GM12878 (cell line): ENCODE data around the gene HTD2. TPM values are rescaled to one million over a fixed set of nuclear protein-coding genes. Genes with fewer than 3 reads are reported as not detected.

ENCODE experiments used
- ATAC-seq: fragments of 200-7000 bp; cut with Tn5 transposase; 3 replicates; pipeline ENCODE4 v1.9.1; 2020; ENCODE audit warnings: mild to moderate bottlenecking, moderate library complexity
- BruUV-seq: library from RNA; stranded (reverse); fragments of 400-500 nt; replicated peaks from 2 replicates; lab custom pipeline; 2021; lab: Mats Ljungman, UMichigan
- CTCF ChIA-PET: fragments of 300-600 bp; sonication (Branson Sonifier 250); formaldehyde crosslinking; extraction: SDS; loops from one replicate; lab custom pipeline; 2021; ENCODE audit warnings: inconsistent platforms; lab: Yijun Ruan, JAX
- POLR2A ChIA-PET: fragments of 350-600 bp; formaldehyde crosslinking; extraction: SDS; loops from one replicate; lab custom pipeline; 2021; ENCODE audit warnings: inconsistent platforms; lab: Charles Lee
- RAD21 ChIA-PET: fragments of 300-600 bp; sonication (Branson Sonifier 250); formaldehyde crosslinking; loops from one replicate; lab custom pipeline; 2023; ENCODE audit warnings: antibody characterized with exemption; ENCODE audit not compliant: unreplicated experiment; lab: Charles Lee
- SMC1A ChIA-PET: fragments of 300-600 bp; sonication (Branson Sonifier 250); formaldehyde crosslinking; loops from one replicate; lab custom pipeline; 2023; ENCODE audit not compliant: unreplicated experiment, uncharacterized antibody; lab: Charles Lee
- DNase-seq: peaks from one replicate; pipeline ENCODE4 v3.0.0-alpha.2; 2011; ENCODE audit warnings: low read depth, low spot score
- FAIRE-seq: peaks from 3 replicates; lab custom pipeline; 2011; peaks lifted over from hg19 to GRCh38; lab: Jason Lieb, UNC
- H2AFZ ChIP-seq: 2 replicates; pipeline ENCODE4 v1.6.0; 2011; ENCODE audit warnings: low read depth, low read length, control low read depth; ENCODE audit not compliant: control insufficient read depth
- H3K27ac ChIP-seq: 2 replicates; pipeline ENCODE4 v1.5.1; 2011; ENCODE audit warnings: control low read depth; ENCODE audit not compliant: control insufficient read depth, insufficient read depth
- H3K27me3 ChIP-seq, 2 experiments: replicated peaks in 1 of 2; 2 replicates each; pipeline versions ENCODE4 v1.6.0 to v1.6.1; 2011; ENCODE audit warnings: low read length in 1 of 2; ENCODE audit not compliant: control insufficient read depth in 2 of 2, insufficient read depth in 2 of 2
- H3K36me3 ChIP-seq, 2 experiments: 2 replicates each; pipeline ENCODE4 v1.5.1; 2011; ENCODE audit warnings: low read length in 1 of 2; ENCODE audit not compliant: control insufficient read depth in 2 of 2, insufficient read depth in 2 of 2
- H3K4me1 ChIP-seq: 2 replicates; pipeline ENCODE4 v1.6.1; 2011; ENCODE audit warnings: mild to moderate bottlenecking, low read length, moderate library complexity, mixed read lengths; ENCODE audit not compliant: control insufficient read depth, insufficient read depth
- H3K4me2 ChIP-seq: 2 replicates; pipeline ENCODE4 v1.6.0; 2011; ENCODE audit warnings: control low read depth; ENCODE audit not compliant: control insufficient read depth, insufficient read depth
- H3K4me3 ChIP-seq: fragments of 200-600 bp; sonication (generic); 2 replicates; pipeline ENCODE4 v1.5.1; 2016
- H3K79me2 ChIP-seq: 2 replicates; pipeline ENCODE4 v1.6.0; 2011; ENCODE audit warnings: low read length; ENCODE audit not compliant: control insufficient read depth, insufficient read depth
- H3K9ac ChIP-seq: 2 replicates; pipeline ENCODE4 v1.8.0; 2011; ENCODE audit warnings: low read length, control low read depth, mixed read lengths; ENCODE audit not compliant: control insufficient read depth, insufficient read depth
- H3K9me3 ChIP-seq: replicated peaks from 3 replicates; pipeline ENCODE4 v1.5.1; 2011; ENCODE audit warnings: mild to moderate bottlenecking, low read length; ENCODE audit not compliant: control insufficient read depth, insufficient read depth
- H4K20me1 ChIP-seq: 2 replicates; pipeline ENCODE4 v1.6.0; 2011; ENCODE audit not compliant: control insufficient read depth, insufficient read depth
- ASH2L ChIP-seq: fragments of 300-600, 200-600 bp; sonication (generic); IDR thresholded peaks from 2 replicates; pipeline ENCODE4 v1.6.1; 2017; ENCODE audit warnings: low read depth, mild to moderate bottlenecking, borderline replicate concordance
- BACH1 ChIP-seq: fragments of 450-650 bp; IDR thresholded peaks from 2 replicates; pipeline ENCODE4 v1.6.1; 2017; ENCODE audit warnings: mild to moderate bottlenecking, borderline replicate concordance
- BCL11A ChIP-seq: IDR thresholded peaks from 2 replicates; pipeline ENCODE4 v1.6.1; 2011; ENCODE audit warnings: low read depth, low read length
- FOXM1 ChIP-seq: IDR thresholded peaks from 2 replicates; pipeline ENCODE4 v1.6.1; 2012; ENCODE audit warnings: low read depth, mild to moderate bottlenecking, inconsistent platforms, low read length, moderate library complexity
- HCFC1 ChIP-seq: fragments of 150-350 bp; IDR thresholded peaks from 2 replicates; pipeline ENCODE4 v1.6.1; 2014; ENCODE audit warnings: low read length
- IRF4 ChIP-seq: IDR thresholded peaks from 2 replicates; pipeline ENCODE4 v1.6.1; 2011; ENCODE audit warnings: low read depth, low read length
- MEF2A ChIP-seq: IDR thresholded peaks from 2 replicates; pipeline ENCODE4 v1.6.1; 2011; ENCODE audit warnings: low read depth, mild to moderate bottlenecking, low read length, moderate library complexity; ENCODE audit not compliant: insufficient read depth
- RAD51 ChIP-seq: fragments of 450-650 bp; IDR thresholded peaks from 2 replicates; pipeline ENCODE4 v1.6.1; 2016; ENCODE audit warnings: moderate library complexity, mild to moderate bottlenecking, inconsistent platforms
- SPI1 ChIP-seq: IDR thresholded peaks from 2 replicates; pipeline ENCODE4 v1.6.1; 2011; ENCODE audit warnings: low read depth, mild to moderate bottlenecking, low read length, moderate library complexity, borderline replicate concordance; ENCODE audit not compliant: insufficient read depth
- ZNF217 ChIP-seq: fragments of 450-650 bp; IDR thresholded peaks from 2 replicates; pipeline ENCODE4 v1.6.1; 2017; ENCODE audit warnings: antibody characterized with exemption, mild to moderate bottlenecking
- WGBS: methylation state at CpG from one replicate; pipeline ENCODE4 v1.1.6; 2016; ENCODE audit warnings: low lambda C conversion rate; ENCODE audit not compliant: insufficient replicate concordance, insufficient coverage; ENCODE audit errors: missing lambda C conversion rate; 5-methylcytosine and 5-hydroxymethylcytosine counted together
- in situ Hi-C: fragments of 300-500 bp; cut with MboI; formaldehyde crosslinking; loops from 9 replicates; pipeline ENCODE4 v1.14.3; 2018; ENCODE audit warnings: mixed read lengths
- intact Hi-C: fragments of 100-400 bp; cut with micrococcal nuclease; formaldehyde crosslinking; loops from one replicate; pipeline ENCODE4 v1.14.2; 2022; ENCODE audit not compliant: unreplicated experiment
- polyA plus RNA-seq, 11 experiments: library from polyadenylated mRNA; depleted of rRNA in 4 of 11; unstranded in 6 of 11; stranded (reverse) in 5 of 11; fragments of >200 nt; fragmentation: Nextera tagmentation in 4 of 11; fragmentation: Illumina TruSeq in 1 of 11; extraction: Ambion mirVana in 4 of 11; extraction: Trizol in 1 of 11; gene quantifications; 1 replicate in 1 of 11; 2 replicates in 10 of 11; pipeline versions ENCODE4 v1.2.1 to v1.2.3, GENCODE V29; 2011 to 2016; ENCODE audit warnings: inconsistent platforms in 2 of 11, missing spikeins in 2 of 11, low read depth in 1 of 11
- total RNA-seq, 4 experiments: library from RNA; depleted of rRNA in 3 of 4; stranded (reverse); fragments of >200 nt in 3 of 4; fragmentation: Illumina TruSeq in 1 of 4; extraction: Trizol in 1 of 4; gene quantifications; 2 replicates each; pipeline versions ENCODE4 v1.2.1 to v1.2.3, GENCODE V29; 2013 to 2021
- TF ChIP-seq, protein P1 (sequence below): IDR thresholded peaks from 2 replicates; pipeline ENCODE4 v1.6.1; 2012; ENCODE audit warnings: mild to moderate bottlenecking, low read depth, low read length
- TF ChIP-seq, protein P2 (sequence below): fragments of 450-650 bp; IDR thresholded peaks from 2 replicates; pipeline ENCODE4 v1.6.1; 2017; ENCODE audit warnings: low read depth, mild to moderate bottlenecking, moderate library complexity
- TF ChIP-seq, protein P3 (sequence below): IDR thresholded peaks from 2 replicates; pipeline ENCODE4 v1.6.1; 2011; ENCODE audit warnings: borderline replicate concordance, low read depth, mild to moderate bottlenecking, moderate library complexity, low read length; ENCODE audit not compliant: insufficient read depth, poor library complexity, severe bottlenecking

The HTD2 gene
- total and polyA plus RNA-seq, 10 of the 15 experiments (the other 5 are each of a cell fraction or from before 2014, with no cell fraction given), result 5.9 to 24.7 (median 9.5) TPM

DNA sequence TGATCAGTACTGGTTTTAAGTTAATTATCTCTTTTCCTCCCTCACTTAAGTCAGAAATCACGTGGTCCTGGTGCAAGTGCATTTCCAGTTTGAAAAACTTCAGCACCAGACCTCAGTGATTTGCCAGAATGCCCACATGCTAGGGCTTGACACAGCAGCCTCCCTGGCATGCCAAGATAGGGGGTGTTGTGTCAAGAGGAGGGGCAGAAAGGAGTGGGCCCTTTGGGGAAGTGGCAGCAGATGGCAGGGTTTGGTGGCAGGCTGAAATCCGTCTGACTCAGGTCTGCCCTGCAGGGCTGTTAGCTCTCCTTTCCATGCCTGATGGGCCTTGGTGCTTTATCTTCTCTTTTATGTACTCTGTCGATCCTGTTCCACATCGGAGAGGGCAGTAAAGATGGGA is 49.7 kb downstream of the HTD2 start:
- Histone ChIP-seq H3K27me3 (no peaks in the 10 kb centered on the region), H4K20me1 (no peaks in the 10 kb centered on the region), H3K4me2 (no peak overlapping the region), H3K4me3 (no peak overlapping the region), H3K36me3 (no peaks in the 10 kb centered on the region), H3K79me2 (peaks cover 7% of the 10 kb centered on the region), H3K9me3 (no peaks in the 10 kb centered on the region), H3K4me1 (peaks cover 50% of the 10 kb centered on the region), H3K27ac (peak overlapping the region; percentile 4; the same call in 1 of the 2 replicates), H2AFZ (no peak overlapping the region), H3K9ac (no peak overlapping the region)
- WGBS, result 13% methylated on average over 4 of the region's 4 CpGs
- intact Hi-C loops (no loop called here), in situ Hi-C loops (no loop called here)
- no peak for DNase-seq
- ChIA-PET CTCF (interaction anchor here (0.6 to 12.5 kb wide), 11 partner anchors 9 to 179 kb away, joined by 3 to 204 read pairs (median 5); partner anchors contain the start of genes HTD2, PXK and RPP14), RAD21 (interaction anchor here (1.1 to 2.9 kb wide), 4 partner anchors 10 to 59 kb away, joined by 3 to 30 read pairs (median 6); no protein-coding TSS in a partner anchor), SMC1A (interaction anchor here (0.6 to 15.0 kb wide), 11 partner anchors 10 to 281 kb away, joined by 3 to 324 read pairs (median 4); partner anchors contain the start of gene PXK), POLR2A (interaction anchor here (1.8 to 12.7 kb wide), 3 partner anchors 9 to 20 kb away, joined by 9 to 221 read pairs (median 14); partner anchors contain the start of gene PXK)
- FAIRE-seq, result no peak
- no TSS peak for BruUV-seq
- TF ChIP-seq BACH1 (no peak), BCL11A (no peak), FOXM1 (no peak), ZNF217 (no peak), RAD51 (peak; percentile 75), HCFC1 (no peak), ASH2L (no peak), SPI1 (0 out of 2 replicates have a peak, but pooled peaks have one; percentile 23), IRF4 (no peak), MEF2A (no peak)
- TF ChIP-seq, protein P1, sequence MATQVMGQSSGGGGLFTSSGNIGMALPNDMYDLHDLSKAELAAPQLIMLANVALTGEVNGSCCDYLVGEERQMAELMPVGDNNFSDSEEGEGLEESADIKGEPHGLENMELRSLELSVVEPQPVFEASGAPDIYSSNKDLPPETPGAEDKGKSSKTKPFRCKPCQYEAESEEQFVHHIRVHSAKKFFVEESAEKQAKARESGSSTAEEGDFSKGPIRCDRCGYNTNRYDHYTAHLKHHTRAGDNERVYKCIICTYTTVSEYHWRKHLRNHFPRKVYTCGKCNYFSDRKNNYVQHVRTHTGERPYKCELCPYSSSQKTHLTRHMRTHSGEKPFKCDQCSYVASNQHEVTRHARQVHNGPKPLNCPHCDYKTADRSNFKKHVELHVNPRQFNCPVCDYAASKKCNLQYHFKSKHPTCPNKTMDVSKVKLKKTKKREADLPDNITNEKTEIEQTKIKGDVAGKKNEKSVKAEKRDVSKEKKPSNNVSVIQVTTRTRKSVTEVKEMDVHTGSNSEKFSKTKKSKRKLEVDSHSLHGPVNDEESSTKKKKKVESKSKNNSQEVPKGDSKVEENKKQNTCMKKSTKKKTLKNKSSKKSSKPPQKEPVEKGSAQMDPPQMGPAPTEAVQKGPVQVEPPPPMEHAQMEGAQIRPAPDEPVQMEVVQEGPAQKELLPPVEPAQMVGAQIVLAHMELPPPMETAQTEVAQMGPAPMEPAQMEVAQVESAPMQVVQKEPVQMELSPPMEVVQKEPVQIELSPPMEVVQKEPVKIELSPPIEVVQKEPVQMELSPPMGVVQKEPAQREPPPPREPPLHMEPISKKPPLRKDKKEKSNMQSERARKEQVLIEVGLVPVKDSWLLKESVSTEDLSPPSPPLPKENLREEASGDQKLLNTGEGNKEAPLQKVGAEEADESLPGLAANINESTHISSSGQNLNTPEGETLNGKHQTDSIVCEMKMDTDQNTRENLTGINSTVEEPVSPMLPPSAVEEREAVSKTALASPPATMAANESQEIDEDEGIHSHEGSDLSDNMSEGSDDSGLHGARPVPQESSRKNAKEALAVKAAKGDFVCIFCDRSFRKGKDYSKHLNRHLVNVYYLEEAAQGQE, result no peak
- TF ChIP-seq, protein P2, sequence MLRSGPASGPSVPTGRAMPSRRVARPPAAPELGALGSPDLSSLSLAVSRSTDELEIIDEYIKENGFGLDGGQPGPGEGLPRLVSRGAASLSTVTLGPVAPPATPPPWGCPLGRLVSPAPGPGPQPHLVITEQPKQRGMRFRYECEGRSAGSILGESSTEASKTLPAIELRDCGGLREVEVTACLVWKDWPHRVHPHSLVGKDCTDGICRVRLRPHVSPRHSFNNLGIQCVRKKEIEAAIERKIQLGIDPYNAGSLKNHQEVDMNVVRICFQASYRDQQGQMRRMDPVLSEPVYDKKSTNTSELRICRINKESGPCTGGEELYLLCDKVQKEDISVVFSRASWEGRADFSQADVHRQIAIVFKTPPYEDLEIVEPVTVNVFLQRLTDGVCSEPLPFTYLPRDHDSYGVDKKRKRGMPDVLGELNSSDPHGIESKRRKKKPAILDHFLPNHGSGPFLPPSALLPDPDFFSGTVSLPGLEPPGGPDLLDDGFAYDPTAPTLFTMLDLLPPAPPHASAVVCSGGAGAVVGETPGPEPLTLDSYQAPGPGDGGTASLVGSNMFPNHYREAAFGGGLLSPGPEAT, result no peak
- TF ChIP-seq, protein P3, sequence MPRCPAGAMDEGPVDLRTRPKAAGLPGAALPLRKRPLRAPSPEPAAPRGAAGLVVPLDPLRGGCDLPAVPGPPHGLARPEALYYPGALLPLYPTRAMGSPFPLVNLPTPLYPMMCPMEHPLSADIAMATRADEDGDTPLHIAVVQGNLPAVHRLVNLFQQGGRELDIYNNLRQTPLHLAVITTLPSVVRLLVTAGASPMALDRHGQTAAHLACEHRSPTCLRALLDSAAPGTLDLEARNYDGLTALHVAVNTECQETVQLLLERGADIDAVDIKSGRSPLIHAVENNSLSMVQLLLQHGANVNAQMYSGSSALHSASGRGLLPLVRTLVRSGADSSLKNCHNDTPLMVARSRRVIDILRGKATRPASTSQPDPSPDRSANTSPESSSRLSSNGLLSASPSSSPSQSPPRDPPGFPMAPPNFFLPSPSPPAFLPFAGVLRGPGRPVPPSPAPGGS, result no peak
- peak; percentile 32 for ATAC-seq
